D721Med (cell line): Measurements from ENCODE around the gene INO80C.

Source experiments
- DNase-seq: peaks from one replicate; pipeline ENCODE4 v3.0.0; 2011; ENCODE audit warnings: low spot score; ENCODE audit not compliant: insufficient read length
- FAIRE-seq: peaks from 2 replicates; lab custom pipeline; 2011; peaks lifted over from hg19 to GRCh38; lab: Jason Lieb, UNC
- CTCF ChIP-seq: IDR thresholded peaks from 2 replicates; pipeline ENCODE4 v1.5.1; 2012; ENCODE audit warnings: mild to moderate bottlenecking, control low read depth; ENCODE audit not compliant: insufficient read depth; ENCODE audit errors: missing control alignments

The INO80C gene

GRCh38 chr18:35517715-35518114 lies 20.0 kb upstream of the INO80C start:
- no peak for TF ChIP-seq CTCF
- DNase-seq: no peak
- FAIRE-seq: no peak

- FAIRE-seq: no peak
- TF ChIP-seq CTCF: no peak
- no peak for DNase-seq
These were observed 19.0 kb upstream of the INO80C start for GRCh38 chr18:35516789-35517188.

- no peak for DNase-seq
- TF ChIP-seq CTCF: no peak
- no peak for FAIRE-seq
These were observed 18.6 kb upstream of the INO80C start for GRCh38 chr18:35516351-35516750.

- DNase-seq: no peak
- no peak for TF ChIP-seq CTCF
- FAIRE-seq: no peak
These were observed 17.8 kb upstream of the INO80C start for GRCh38 chr18:35515460-35516130.

- FAIRE-seq (no peak), DNase-seq (no peak)
- TF ChIP-seq CTCF: no peak
These were observed 17.1 kb upstream of the INO80C start for GRCh38 chr18:35514752-35515459.

- FAIRE-seq: no peak
- TF ChIP-seq CTCF: no peak
- DNase-seq: no peak
These were observed 16.5 kb upstream of the INO80C start for GRCh38 chr18:35514283-35514682.

GRCh38 chr18:35513181-35513936 lies 15.6 kb upstream of the INO80C start:
- no peak for FAIRE-seq
- DNase-seq: no peak
- no peak for TF ChIP-seq CTCF
